HUES6 (cell line): ENCODE results near the gene NSG1.

ENCODE experiments used
- H3K27ac ChIP-seq: 2 replicates; pipeline ENCODE4 v1.7.0; 2013; ENCODE audit warnings: low read depth, mild to moderate bottlenecking, low read length, inconsistent platforms
- H3K27me3 ChIP-seq: 2 replicates; pipeline ENCODE4 v1.6.1; 2013; ENCODE audit warnings: low read length; ENCODE audit not compliant: control insufficient read depth, insufficient read depth
- H3K36me3 ChIP-seq: 2 replicates; pipeline ENCODE4 v1.6.1; 2013; ENCODE audit warnings: low read length; ENCODE audit not compliant: control insufficient read depth, insufficient read depth
- H3K4me1 ChIP-seq: 2 replicates; pipeline ENCODE4 v1.6.1; 2013; ENCODE audit warnings: low read length; ENCODE audit not compliant: control insufficient read depth, insufficient read depth
- H3K4me3 ChIP-seq: 2 replicates; pipeline ENCODE4 v1.5.1; 2013; ENCODE audit warnings: low read depth, low read length
- H3K9ac ChIP-seq: one replicate; pipeline ENCODE4 v1.6.1; 2013; ENCODE audit warnings: mild to moderate bottlenecking, low read length
- H3K9me3 ChIP-seq: 2 replicates; pipeline ENCODE4 v1.6.1; 2013; ENCODE audit warnings: low read depth, low read length; ENCODE audit not compliant: control insufficient read depth, insufficient read depth

The NSG1 gene

GRCh38 chr4:4438891-4439290 lies 52.0 kb downstream of the NSG1 start:
- Histone ChIP-seq H3K9ac (no peak overlapping the region), H3K36me3 (peaks cover 12% of the 10 kb centered on the region), H3K9me3 (no peaks in the 10 kb centered on the region), H3K27ac (no peak overlapping the region), H3K27me3 (no peaks in the 10 kb centered on the region), H3K4me3 (no peak overlapping the region), H3K4me1 (peaks cover 1% of the 10 kb centered on the region; the same call in 1 of the 2 replicates)

DNA sequence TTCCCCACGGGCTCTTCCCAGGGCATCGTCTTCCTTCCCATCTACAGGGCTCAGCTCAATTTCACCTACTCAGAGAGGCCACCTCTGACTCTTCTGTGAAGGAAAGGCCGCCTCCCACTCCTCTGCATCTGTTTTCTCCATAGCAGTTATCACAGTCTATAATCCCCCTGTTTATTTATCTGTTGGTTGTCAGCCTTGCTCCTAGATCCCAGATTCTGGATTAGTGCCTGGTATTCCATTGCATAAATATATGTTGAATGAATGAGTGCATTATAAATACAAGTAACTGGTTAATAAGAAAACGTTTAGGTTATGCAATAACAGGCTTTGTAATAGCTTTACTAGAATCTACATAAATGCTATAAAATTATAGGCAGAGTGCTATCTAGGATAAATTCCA lies 52.9 kb downstream of the NSG1 start:
- peaks cover 6% of the 10 kb centered on the region; the same call in 1 of the 2 replicates for H3K4me1 ChIP-seq
- H3K27me3 ChIP-seq: no peaks in the 10 kb centered on the region
- H3K9ac ChIP-seq: no peak overlapping the region
- no peaks in the 10 kb centered on the region for H3K9me3 ChIP-seq
- no peak overlapping the region for H3K4me3 ChIP-seq
- no peak overlapping the region for H3K27ac ChIP-seq
- peaks cover 12% of the 10 kb centered on the region for H3K36me3 ChIP-seq

DNA sequence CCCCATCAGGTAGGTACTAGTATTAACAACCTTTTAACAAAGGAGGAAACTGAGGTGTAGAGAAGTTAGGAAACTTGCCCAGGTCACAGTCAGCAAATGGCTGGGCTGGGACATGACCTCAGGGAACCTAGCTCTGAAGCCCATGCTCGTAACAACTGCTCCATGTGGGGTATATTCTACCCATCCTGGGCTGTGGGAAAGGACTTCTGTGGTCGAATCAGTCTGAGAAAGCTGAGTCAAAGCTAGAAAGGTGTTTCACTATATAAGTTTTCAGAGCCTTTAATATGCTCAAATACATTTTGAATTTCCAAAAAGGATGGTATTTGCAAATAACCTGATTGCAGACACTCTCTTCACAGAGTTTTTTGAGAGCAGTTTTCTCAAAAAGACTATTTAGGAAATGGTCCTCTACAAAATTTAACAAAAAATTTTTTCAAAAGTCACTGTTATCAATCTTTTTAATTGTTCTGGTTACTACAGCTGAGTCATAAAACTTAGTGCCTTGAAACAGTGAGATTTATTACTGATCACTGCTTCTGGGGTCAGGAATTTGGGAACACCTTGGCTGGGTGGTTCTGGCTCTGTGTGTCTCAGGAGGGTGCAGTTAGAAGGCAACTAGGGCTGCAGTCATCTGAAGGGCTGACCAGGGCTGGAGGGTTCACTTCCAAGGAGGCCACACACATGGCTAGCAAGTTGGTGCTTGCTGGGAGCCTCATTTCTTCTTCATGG lies 53.6 kb downstream of the NSG1 start:
- no peaks in the 10 kb centered on the region for H3K9me3 ChIP-seq
- H3K9ac ChIP-seq: no peak overlapping the region
- no peak overlapping the region for H3K27ac ChIP-seq
- no peak overlapping the region for H3K4me3 ChIP-seq
- H3K27me3 ChIP-seq: no peaks in the 10 kb centered on the region
- peaks cover 6% of the 10 kb centered on the region; the same call in 1 of the 2 replicates for H3K4me1 ChIP-seq
- peaks cover 11% of the 10 kb centered on the region for H3K36me3 ChIP-seq

DNA sequence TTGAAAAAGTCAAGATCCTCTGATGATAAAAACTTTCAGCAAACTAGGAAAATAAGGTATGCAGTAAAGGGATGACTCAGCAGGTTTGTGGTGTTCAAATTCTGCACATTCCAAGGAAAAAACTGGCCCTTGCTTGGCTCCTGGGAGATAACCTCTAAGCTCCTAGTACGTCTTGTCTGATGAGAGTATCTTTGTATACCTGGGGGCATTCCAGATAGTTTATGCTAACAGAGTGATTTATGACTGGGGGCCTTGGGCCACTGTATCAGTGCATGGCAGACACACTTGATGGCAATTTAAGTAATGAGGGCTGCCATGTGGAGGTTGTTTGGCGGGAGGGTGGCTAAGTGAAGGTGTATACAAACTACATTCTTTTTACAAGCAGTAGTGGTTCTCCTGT lies 56.9 kb downstream of the NSG1 start:
- H3K27ac ChIP-seq: no peak overlapping the region
- no peaks in the 10 kb centered on the region for H3K27me3 ChIP-seq
- H3K4me1 ChIP-seq: peaks cover 11% of the 10 kb centered on the region; the same call in 1 of the 2 replicates
- 0 out of 2 replicates have a peak, but pooled peaks cover 2% of the 10 kb centered on the region for H3K36me3 ChIP-seq
- no peak overlapping the region for H3K9ac ChIP-seq
- no peaks in the 10 kb centered on the region for H3K9me3 ChIP-seq
- no peak overlapping the region for H3K4me3 ChIP-seq

- no peak overlapping the region for H3K4me3 ChIP-seq
- H3K4me1 ChIP-seq: peaks cover 11% of the 10 kb centered on the region; the same call in 1 of the 2 replicates
- H3K36me3 ChIP-seq: 0 out of 2 replicates have a peak, but pooled peaks cover 2% of the 10 kb centered on the region
- no peaks in the 10 kb centered on the region for H3K27me3 ChIP-seq
- no peaks in the 10 kb centered on the region for H3K9me3 ChIP-seq
- no peak overlapping the region for H3K9ac ChIP-seq
- H3K27ac ChIP-seq: no peak overlapping the region
Measured at GRCh38 chr4:4446434-4446833, 59.5 kb downstream of the NSG1 start.

DNA sequence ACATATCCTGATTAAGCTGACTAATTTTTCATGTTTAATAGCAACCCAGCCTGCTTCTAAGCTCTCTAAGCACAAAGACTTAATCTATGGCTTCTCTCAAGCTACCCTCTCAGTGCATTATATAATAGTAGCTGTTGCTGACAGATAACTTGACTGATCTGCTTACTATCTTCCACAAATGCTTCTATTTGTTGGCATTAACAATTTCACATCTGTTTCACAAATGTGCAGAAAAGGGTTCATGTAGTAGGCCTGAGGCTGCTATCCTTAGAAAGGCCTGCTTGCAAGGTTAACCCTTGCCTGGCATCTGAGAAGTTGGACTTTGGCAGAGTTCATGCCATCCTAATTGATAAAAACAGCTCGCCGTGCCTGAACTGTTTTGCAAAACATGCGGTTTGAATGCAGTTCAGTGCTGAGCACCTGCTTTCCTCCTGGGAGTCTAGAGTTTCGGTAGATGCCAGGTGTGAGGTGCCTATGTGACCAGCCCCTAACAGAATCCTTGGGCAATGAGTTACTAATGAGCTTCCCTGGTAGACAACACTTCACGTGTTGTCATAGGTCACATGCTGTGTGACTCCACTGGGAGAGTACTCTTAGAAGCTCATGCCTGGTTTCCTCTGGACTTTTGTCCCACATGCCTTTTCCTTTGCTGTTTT lies 68.4 kb downstream of the NSG1 start:
- Histone ChIP-seq H3K9me3 (no peaks in the 10 kb centered on the region), H3K27me3 (no peaks in the 10 kb centered on the region), H3K36me3 (peaks cover 24% of the 10 kb centered on the region), H3K4me3 (no peak overlapping the region), H3K27ac (no peak overlapping the region), H3K9ac (no peak overlapping the region), H3K4me1 (peaks cover 42% of the 10 kb centered on the region)

DNA sequence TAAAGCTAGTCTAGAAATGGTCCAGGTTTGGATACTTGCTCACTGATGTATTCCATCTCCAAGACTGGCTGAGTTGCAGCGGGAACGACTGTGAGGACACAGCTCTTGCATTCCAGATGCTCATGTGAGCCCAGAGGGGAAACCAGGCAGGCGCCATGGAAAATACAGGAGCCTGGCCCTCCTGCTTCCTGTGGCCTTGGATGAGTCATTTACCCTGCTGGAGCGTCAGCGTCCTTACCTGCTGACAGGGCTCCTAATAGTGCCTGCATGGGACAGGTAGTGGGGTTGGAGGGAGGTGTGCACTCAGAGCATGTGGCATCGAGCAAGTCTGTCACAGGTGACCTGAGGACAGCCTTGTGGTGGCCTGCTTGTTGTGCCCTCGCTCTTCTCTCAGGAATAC lies 69.4 kb downstream of the NSG1 start:
- Histone ChIP-seq H3K9me3 (no peaks in the 10 kb centered on the region), H3K27me3 (no peaks in the 10 kb centered on the region), H3K4me3 (no peak overlapping the region), H3K9ac (no peak overlapping the region), H3K36me3 (peaks cover 24% of the 10 kb centered on the region), H3K4me1 (peaks cover 43% of the 10 kb centered on the region), H3K27ac (no peak overlapping the region)

- Histone ChIP-seq H3K9ac (no peak overlapping the region), H3K9me3 (no peaks in the 10 kb centered on the region), H3K4me1 (peaks cover 50% of the 10 kb centered on the region), H3K27ac (no peak overlapping the region), H3K4me3 (no peak overlapping the region), H3K36me3 (peaks cover 24% of the 10 kb centered on the region), H3K27me3 (no peaks in the 10 kb centered on the region)
Measured at GRCh38 chr4:4456816-4457578, 70.1 kb downstream of the NSG1 start.

DNA sequence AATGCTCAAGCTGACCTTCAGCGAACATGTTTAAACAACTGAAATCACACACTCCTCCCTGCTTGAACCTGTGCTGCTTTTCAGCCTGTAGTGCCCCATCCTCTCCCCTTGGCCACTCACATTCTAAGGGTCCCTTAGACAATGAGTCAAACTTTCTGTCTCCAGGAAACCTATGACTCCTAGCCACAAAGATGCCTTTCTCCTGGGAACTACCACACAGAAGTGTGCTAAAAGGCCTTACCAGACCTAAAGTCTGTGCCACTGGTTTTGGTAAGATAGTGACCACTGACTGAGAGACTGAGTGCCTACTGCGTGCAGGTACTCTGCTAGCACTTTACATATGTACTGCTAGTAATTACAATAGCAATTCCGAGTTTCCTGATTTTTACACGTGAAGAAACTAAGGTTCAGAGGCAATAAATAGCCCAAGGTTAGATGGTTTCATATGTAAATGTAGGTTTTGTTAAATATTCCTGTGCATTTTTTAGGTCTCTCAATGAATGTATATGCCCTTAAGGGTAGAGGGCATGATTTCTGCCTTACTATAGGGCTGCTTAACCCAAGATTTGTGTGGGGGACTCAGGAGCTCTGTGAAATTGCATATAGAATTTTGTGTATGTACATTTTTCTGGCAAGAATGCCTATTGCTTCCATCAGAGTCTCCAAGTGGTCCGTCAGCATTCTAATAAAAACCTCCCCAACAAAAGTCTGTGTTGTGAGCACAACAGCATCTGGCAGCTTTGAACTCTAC lies 71.1 kb downstream of the NSG1 start:
- no peak overlapping the region for H3K4me3 ChIP-seq
- peaks cover 59% of the 10 kb centered on the region for H3K4me1 ChIP-seq
- no peaks in the 10 kb centered on the region for H3K27me3 ChIP-seq
- no peak overlapping the region for H3K27ac ChIP-seq
- peaks cover 22% of the 10 kb centered on the region for H3K36me3 ChIP-seq
- no peak overlapping the region for H3K9ac ChIP-seq
- no peaks in the 10 kb centered on the region for H3K9me3 ChIP-seq

DNA sequence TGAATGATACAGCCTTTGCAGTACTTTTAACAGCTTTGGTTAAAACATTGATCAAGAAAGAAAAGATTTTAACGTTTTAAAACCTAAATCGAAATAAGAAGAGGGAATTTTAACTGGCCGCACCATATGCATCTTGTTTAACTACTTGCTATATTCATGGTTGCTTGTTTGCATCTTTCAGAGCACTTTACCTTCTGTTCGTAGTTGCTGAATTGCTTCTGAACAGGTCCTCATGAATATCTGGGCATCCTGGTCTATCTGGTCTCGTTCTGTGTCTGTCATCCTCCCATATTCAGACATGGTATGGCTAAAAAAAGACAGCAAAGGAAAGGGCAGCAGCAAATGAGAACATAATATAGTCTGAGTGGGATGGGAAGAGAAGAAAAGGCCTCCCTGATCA lies 72.3 kb downstream of the NSG1 start:
- Histone ChIP-seq H3K9me3 (no peaks in the 10 kb centered on the region), H3K27me3 (no peaks in the 10 kb centered on the region), H3K9ac (no peak overlapping the region), H3K36me3 (peaks cover 12% of the 10 kb centered on the region; the same call in 1 of the 2 replicates), H3K27ac (no peak overlapping the region), H3K4me3 (no peak overlapping the region), H3K4me1 (peaks cover 70% of the 10 kb centered on the region)
